ENCODE results near the gene CCDC86. TPM values are rescaled to one million over a fixed set of nuclear protein-coding genes. Genes with fewer than 3 reads are reported as not detected.

CCDC86 gene
- total and polyA plus RNA-seq, 10 of the 15 experiments (the other 5 are each of a cell fraction or from before 2014, with no cell fraction given), result 2.0 to 87.2 (median 38.7) TPM

DNA sequence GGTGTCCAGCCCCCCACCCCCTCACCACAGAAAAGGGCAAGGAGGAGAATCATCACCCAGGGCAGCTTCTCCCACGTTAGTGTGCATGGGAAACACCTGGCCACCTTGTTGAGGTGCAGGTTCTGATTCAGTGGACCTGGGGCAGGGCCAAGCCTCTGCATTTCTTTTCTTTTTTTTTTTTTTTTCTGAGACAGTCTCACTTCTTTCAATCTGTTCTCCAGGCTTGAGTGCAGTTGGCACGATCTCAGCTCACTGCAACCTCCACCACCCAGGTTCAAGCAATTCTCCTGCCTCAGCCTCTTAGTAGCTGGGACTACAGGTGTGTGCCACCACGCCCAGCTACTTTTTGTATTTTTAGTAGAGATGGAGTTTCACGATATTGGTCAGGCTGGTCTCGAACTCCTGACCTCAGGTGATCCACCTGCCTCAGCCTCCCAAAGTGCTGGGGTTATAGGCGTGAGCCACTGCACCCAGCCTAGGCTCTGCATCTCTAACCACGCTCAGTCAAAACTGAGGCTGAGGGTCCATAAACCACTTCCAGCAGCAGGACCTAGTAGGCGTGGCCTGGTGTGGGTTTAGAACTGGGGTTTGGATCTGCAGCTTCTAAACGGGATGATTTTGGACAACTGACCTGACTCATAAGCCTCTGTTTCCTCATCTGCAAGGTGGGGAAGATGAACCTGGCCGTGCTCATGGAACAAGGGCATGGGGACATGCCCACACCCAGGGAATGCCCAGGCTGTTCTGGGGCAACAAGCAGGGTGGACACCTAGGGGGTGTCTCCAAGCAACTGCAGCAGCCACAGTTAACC, 26.2 kb downstream of the CCDC86 start:
- Histone ChIP-seq H3K9me3 (replicated peaks; ENCODE audit: control insufficient read depth, insufficient read depth, low read length) (no peaks in the 10 kb centered on the region), H3K36me3 (ENCODE audit: control insufficient read depth in 2 of 2, insufficient read depth in 2 of 2, low read length in 1 of 2) (no peaks in the 10 kb centered on the region), H3K4me2 (ENCODE audit: control insufficient read depth, insufficient read depth) (no peak overlapping the region), H3K79me2 (ENCODE audit: control insufficient read depth, insufficient read depth, low read length) (no peaks in the 10 kb centered on the region), H3K4me1 (ENCODE audit: control insufficient read depth, insufficient read depth, low read length) (no peaks in the 10 kb centered on the region), H4K20me1 (ENCODE audit: control insufficient read depth, insufficient read depth) (no peaks in the 10 kb centered on the region), H3K4me3 (no peak overlapping the region), H3K27ac (ENCODE audit: control insufficient read depth, insufficient read depth) (no peak overlapping the region), H3K9ac (ENCODE audit: control insufficient read depth, insufficient read depth, low read length) (no peak overlapping the region), H3K27me3 (replicated peaks in 1 of 2; ENCODE audit: control insufficient read depth in 2 of 2, insufficient read depth in 2 of 2, low read length in 1 of 2) (no peaks in the 10 kb centered on the region), H2AFZ (ENCODE audit: control insufficient read depth, low read depth, low read length) (no peak overlapping the region)
- ChIA-PET SMC1A (ENCODE audit: uncharacterized antibody, unreplicated experiment) (interaction anchor here (1.3 kb wide), 1 partner anchor 10 kb away, joined by 3 read pairs; no protein-coding TSS in a partner anchor), CTCF (interaction anchor here (1.0 to 1.6 kb wide), 3 partner anchors 38 to 166 kb away, joined by 3 to 4 read pairs (median 3); no protein-coding TSS in a partner anchor), POLR2A (interaction anchor here (0.7 kb wide), 1 partner anchor 223 kb away, joined by 3 read pairs; no protein-coding TSS in a partner anchor), RAD21 (ENCODE audit: unreplicated experiment) (interaction anchor here (0.6 to 1.8 kb wide), 2 partner anchors 37 to 908 kb away, joined by 3 to 7 read pairs; no protein-coding TSS in a partner anchor)
- TF ChIP-seq DPF2 (IDR thresholded peaks at IDR 0.05), result no peak
- FAIRE-seq (no peak), ATAC-seq (no peak), DNase-seq (ENCODE audit: low read depth, low spot score) (no peak)
- 22% methylated on average over 10 of the region's 10 CpGs for WGBS (ENCODE audit: insufficient coverage, insufficient replicate concordance, low lambda C conversion rate, missing lambda C conversion rate)
- in situ Hi-C loops (cut with MboI), result no loop called here
- intact Hi-C loops (cut with micrococcal nuclease; ENCODE audit: unreplicated experiment), result no loop called here
- no TSS peak for BruUV-seq (replicated peaks)

DNA sequence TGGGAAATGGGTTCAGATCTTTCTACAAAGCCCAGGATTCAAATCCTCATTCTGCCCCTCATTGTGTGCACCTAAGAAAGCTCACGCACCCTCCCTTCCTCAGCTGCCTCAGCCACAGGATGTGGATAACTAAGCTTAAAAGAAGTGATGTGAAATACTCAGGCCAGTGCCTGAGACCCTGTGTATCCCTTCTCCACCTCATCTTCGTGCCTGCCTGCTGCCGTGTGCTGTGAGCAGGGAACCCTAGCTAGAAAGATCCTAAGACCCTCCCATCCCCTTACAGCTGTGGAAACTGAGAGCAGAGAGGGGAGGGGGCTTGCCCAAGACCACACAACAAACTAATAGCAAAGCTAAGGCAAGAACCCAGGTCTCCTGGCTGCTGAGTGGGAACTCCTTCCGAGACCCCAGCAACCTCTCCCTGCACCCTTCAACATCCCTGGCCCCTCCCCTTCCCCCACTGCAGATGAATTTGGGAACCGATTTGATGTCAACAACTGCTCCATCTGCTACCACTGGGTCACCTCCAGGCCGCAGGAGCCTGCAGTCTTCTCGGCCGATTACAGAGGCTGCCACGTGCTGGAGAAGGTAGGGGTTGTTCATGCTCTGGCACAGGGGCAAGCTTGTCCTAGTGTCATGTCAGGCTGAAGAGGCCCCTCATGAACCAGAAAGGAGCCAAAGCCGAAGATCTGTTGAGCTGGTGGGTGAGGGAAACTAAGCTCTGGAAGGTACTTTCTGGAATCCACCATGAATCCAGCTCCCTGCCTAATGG, 27.0 kb downstream of the CCDC86 start:
- in situ Hi-C loops (cut with MboI), result no loop called here
- DNase-seq (ENCODE audit: low read depth, low spot score), result no peak
- Histone ChIP-seq H3K36me3 (ENCODE audit: control insufficient read depth in 2 of 2, insufficient read depth in 2 of 2, low read length in 1 of 2) (no peaks in the 10 kb centered on the region), H2AFZ (ENCODE audit: control insufficient read depth, low read depth, low read length) (no peak overlapping the region), H3K4me1 (ENCODE audit: control insufficient read depth, insufficient read depth, low read length) (no peaks in the 10 kb centered on the region), H3K27ac (ENCODE audit: control insufficient read depth, insufficient read depth) (no peak overlapping the region), H3K27me3 (replicated peaks in 1 of 2; ENCODE audit: control insufficient read depth in 2 of 2, insufficient read depth in 2 of 2, low read length in 1 of 2) (no peaks in the 10 kb centered on the region), H3K9ac (ENCODE audit: control insufficient read depth, insufficient read depth, low read length) (no peak overlapping the region), H3K79me2 (ENCODE audit: control insufficient read depth, insufficient read depth, low read length) (no peaks in the 10 kb centered on the region), H3K4me2 (ENCODE audit: control insufficient read depth, insufficient read depth) (no peak overlapping the region), H4K20me1 (ENCODE audit: control insufficient read depth, insufficient read depth) (no peaks in the 10 kb centered on the region), H3K4me3 (no peak overlapping the region), H3K9me3 (replicated peaks; ENCODE audit: control insufficient read depth, insufficient read depth, low read length) (no peaks in the 10 kb centered on the region)
- 66% methylated on average over 10 of the region's 10 CpGs for WGBS (ENCODE audit: insufficient coverage, insufficient replicate concordance, low lambda C conversion rate, missing lambda C conversion rate)
- BruUV-seq (replicated peaks), result no TSS peak
- ChIA-PET CTCF (interaction anchor here (0.9 to 1.6 kb wide), 3 partner anchors 19 to 167 kb away, joined by 3 to 4 read pairs (median 3); no protein-coding TSS in a partner anchor), SMC1A (ENCODE audit: uncharacterized antibody, unreplicated experiment) (interaction anchor here (1.2 to 1.3 kb wide), 2 partner anchors 9 to 19 kb away, joined by 3 to 4 read pairs; no protein-coding TSS in a partner anchor), RAD21 (ENCODE audit: unreplicated experiment) (interaction anchor here (1.8 kb wide), 1 partner anchor 37 kb away, joined by 7 read pairs; no protein-coding TSS in a partner anchor), POLR2A (no interaction called here)
- ATAC-seq, result no peak
- FAIRE-seq, result no peak
- intact Hi-C loops (cut with micrococcal nuclease; ENCODE audit: unreplicated experiment), result no loop called here
- TF ChIP-seq ZNF217 (IDR thresholded peaks at IDR 0.05), result no peak
- TF ChIP-seq, protein P1, sequence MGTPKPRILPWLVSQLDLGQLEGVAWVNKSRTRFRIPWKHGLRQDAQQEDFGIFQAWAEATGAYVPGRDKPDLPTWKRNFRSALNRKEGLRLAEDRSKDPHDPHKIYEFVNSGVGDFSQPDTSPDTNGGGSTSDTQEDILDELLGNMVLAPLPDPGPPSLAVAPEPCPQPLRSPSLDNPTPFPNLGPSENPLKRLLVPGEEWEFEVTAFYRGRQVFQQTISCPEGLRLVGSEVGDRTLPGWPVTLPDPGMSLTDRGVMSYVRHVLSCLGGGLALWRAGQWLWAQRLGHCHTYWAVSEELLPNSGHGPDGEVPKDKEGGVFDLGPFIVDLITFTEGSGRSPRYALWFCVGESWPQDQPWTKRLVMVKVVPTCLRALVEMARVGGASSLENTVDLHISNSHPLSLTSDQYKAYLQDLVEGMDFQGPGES (IDR thresholded peaks at IDR 0.05), result no peak
- TF ChIP-seq, protein P2, sequence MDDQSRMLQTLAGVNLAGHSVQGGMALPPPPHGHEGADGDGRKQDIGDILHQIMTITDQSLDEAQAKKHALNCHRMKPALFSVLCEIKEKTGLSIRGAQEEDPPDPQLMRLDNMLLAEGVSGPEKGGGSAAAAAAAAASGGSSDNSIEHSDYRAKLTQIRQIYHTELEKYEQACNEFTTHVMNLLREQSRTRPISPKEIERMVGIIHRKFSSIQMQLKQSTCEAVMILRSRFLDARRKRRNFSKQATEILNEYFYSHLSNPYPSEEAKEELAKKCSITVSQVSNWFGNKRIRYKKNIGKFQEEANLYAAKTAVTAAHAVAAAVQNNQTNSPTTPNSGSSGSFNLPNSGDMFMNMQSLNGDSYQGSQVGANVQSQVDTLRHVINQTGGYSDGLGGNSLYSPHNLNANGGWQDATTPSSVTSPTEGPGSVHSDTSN (IDR thresholded peaks at IDR 0.05; ENCODE audit: insufficient replicate concordance, low read depth, low read length), result no peak
- TF ChIP-seq, protein P3, sequence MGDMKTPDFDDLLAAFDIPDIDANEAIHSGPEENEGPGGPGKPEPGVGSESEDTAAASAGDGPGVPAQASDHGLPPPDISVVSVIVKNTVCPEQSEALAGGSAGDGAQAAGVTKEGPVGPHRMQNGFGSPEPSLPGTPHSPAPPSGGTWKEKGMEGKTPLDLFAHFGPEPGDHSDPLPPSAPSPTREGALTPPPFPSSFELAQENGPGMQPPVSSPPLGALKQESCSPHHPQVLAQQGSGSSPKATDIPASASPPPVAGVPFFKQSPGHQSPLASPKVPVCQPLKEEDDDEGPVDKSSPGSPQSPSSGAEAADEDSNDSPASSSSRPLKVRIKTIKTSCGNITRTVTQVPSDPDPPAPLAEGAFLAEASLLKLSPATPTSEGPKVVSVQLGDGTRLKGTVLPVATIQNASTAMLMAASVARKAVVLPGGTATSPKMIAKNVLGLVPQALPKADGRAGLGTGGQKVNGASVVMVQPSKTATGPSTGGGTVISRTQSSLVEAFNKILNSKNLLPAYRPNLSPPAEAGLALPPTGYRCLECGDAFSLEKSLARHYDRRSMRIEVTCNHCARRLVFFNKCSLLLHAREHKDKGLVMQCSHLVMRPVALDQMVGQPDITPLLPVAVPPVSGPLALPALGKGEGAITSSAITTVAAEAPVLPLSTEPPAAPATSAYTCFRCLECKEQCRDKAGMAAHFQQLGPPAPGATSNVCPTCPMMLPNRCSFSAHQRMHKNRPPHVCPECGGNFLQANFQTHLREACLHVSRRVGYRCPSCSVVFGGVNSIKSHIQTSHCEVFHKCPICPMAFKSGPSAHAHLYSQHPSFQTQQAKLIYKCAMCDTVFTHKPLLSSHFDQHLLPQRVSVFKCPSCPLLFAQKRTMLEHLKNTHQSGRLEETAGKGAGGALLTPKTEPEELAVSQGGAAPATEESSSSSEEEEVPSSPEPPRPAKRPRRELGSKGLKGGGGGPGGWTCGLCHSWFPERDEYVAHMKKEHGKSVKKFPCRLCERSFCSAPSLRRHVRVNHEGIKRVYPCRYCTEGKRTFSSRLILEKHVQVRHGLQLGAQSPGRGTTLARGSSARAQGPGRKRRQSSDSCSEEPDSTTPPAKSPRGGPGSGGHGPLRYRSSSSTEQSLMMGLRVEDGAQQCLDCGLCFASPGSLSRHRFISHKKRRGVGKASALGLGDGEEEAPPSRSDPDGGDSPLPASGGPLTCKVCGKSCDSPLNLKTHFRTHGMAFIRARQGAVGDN (IDR thresholded peaks at IDR 0.05), result no peak

All from GM12878 (cell line).